H1 (cell line): ENCODE measurements around the gene MRPL20. TPM values are rescaled to one million over a fixed set of nuclear protein-coding genes. Genes with fewer than 3 reads are reported as not detected.

Source experiments
- BACH1 ChIP-seq: IDR thresholded peaks from 2 replicates; pipeline ENCODE4 v1.6.1; 2012; ENCODE audit warnings: low read length, improper control_type of control experiment
- CBX5 ChIP-seq: fragments of 300-800, 300-1000 bp; sonication (generic); IDR thresholded peaks from 2 replicates; pipeline ENCODE4 v1.7.1; 2016; ENCODE audit warnings: antibody characterized with exemption, low read length, low read depth
- CBX8 ChIP-seq: fragments of 300-800, 300-1000 bp; sonication (generic); IDR thresholded peaks from 2 replicates; pipeline ENCODE4 v1.7.1; 2016; ENCODE audit warnings: low read depth, low read length, borderline replicate concordance
- CHD2 ChIP-seq: IDR thresholded peaks from 2 replicates; pipeline ENCODE4 v1.6.1; 2012; ENCODE audit warnings: low read length, improper control_type of control experiment
- KDM1A ChIP-seq: fragments of 200-600, 300-600 bp; sonication (generic); IDR thresholded peaks from 2 replicates; pipeline ENCODE4 v1.7.1; 2016; ENCODE audit warnings: mild to moderate bottlenecking, low read length, borderline replicate concordance
- MAX ChIP-seq: IDR thresholded peaks from 2 replicates; pipeline ENCODE4 v1.6.1; 2012; ENCODE audit warnings: inconsistent platforms
- RAD21 ChIP-seq, 2 experiments: IDR thresholded peaks in 1 of 2; conservative IDR thresholded peaks in 1 of 2; 2 replicates each; pipeline ENCODE4 v1.6.1; 2011; ENCODE audit warnings: low read depth in 2 of 2, low read length in 2 of 2, improper control_type of control experiment in 1 of 2, inconsistent platforms in 1 of 2, mild to moderate bottlenecking in 1 of 2, moderate library complexity in 1 of 2
- TEAD4 ChIP-seq: IDR thresholded peaks from 2 replicates; pipeline ENCODE4 v1.6.1; 2012; ENCODE audit warnings: low read depth, low read length, inconsistent platforms, mixed read lengths
- polyA plus RNA-seq, 7 experiments: library from polyadenylated mRNA; depleted of rRNA in 3 of 7; stranded (reverse) in 5 of 7; unstranded in 2 of 7; fragments of >200 nt in 5 of 7; fragments of 200-250 nt in 2 of 7; gene quantifications; 1 replicate in 5 of 7; 2 replicates in 1 of 7; 4 replicates in 1 of 7; pipeline versions ENCODE4 v1.2.1 to v1.2.3, GENCODE V29; 2011 to 2013; ENCODE audit warnings: missing spikeins in 2 of 7, mixed read lengths in 2 of 7
- total RNA-seq: library from RNA; stranded (reverse); fragmentation: NEBNext Ultra II Directional; extraction: Animal tissue kit (Norgen Biotek cat#: 25700); gene quantifications from 2 replicates; pipeline ENCODE4 v1.2.1, GENCODE V29; 2021

Gene MRPL20
- total and polyA plus RNA-seq, 2 of the 8 experiments (the other 6 are each of a cell fraction or from before 2014, with no cell fraction given), result 126 to 151 TPM

- TF ChIP-seq RAD21 (IDR thresholded peaks at IDR 0.05 in 1 of 2, conservative IDR thresholded peaks at IDR 0.05 in 1 of 2; ENCODE audit: low read depth in 2 of 2, low read length in 2 of 2) (no peak), CBX8 (no peak), BACH1 (no peak), CBX5 (no peak), TEAD4 (no peak), CHD2 (no peak), KDM1A (no peak), MAX (no peak)
Observed at GRCh38 chr1:1391225-1391624, 15.9 kb downstream of the MRPL20 start (continued).
